ENCODE measurements around the gene ACTMAP.

GRCh38 chr19:40697007-40697406, 53.3 kb downstream of the ACTMAP start:
- no peak for TF ChIP-seq CTCF (IDR thresholded peaks at IDR 0.05; ENCODE audit: low read length)
- no peak for TF ChIP-seq EZH2 (optimal IDR thresholded peaks at IDR 0.05; ENCODE audit: low read depth, low read length)
- TF ChIP-seq EZH2phosphoT487 (IDR thresholded peaks at IDR 0.05; ENCODE audit: low read length), result no peak
